Activated T-helper 17 cell treated with anti-CD3 and anti-CD28 coated beads, Interleukin-2, amount 50 U/mL, for 72 hours (primary cell): Measurements from ENCODE around the gene SPATA12. TPM values are rescaled to one million over a fixed set of nuclear protein-coding genes. Genes with fewer than 3 reads are reported as not detected.

Source experiments
- ATAC-seq: fragments of 150-1000 bp; cut with Tn5 transposase; replicated peaks from 2 replicates; pipeline ENCODE4 v1.10.0; 2021; ENCODE audit warnings: mild to moderate bottlenecking, moderate library complexity
- H3K27ac Mint-ChIP-seq: one replicate; pipeline ENCODE4 v1.8.0; 2022; ENCODE audit warnings: mixed read lengths
- H3K27me3 Mint-ChIP-seq: one replicate; pipeline ENCODE4 v1.8.0; 2022; ENCODE audit warnings: mixed read lengths
- H3K36me3 Mint-ChIP-seq: one replicate; pipeline ENCODE4 v1.8.0; 2022; ENCODE audit warnings: low read depth, mild to moderate bottlenecking, mixed read lengths
- H3K4me1 Mint-ChIP-seq: one replicate; pipeline ENCODE4 v1.8.0; 2022; ENCODE audit warnings: mixed read lengths
- H3K4me3 Mint-ChIP-seq: one replicate; pipeline ENCODE4 v1.8.0; 2022; ENCODE audit warnings: mild to moderate bottlenecking, mixed read lengths
- H3K9me3 Mint-ChIP-seq: one replicate; pipeline ENCODE4 v1.8.0; 2022; ENCODE audit warnings: mixed read lengths
- total RNA-seq, 2 donors: library from RNA; stranded (reverse); gene quantifications; one replicate each; pipeline ENCODE4 v1.2.3, GENCODE V29; 2022

Gene SPATA12
- total RNA-seq, 2 donors from 2014 or later, result not detected

DNA sequence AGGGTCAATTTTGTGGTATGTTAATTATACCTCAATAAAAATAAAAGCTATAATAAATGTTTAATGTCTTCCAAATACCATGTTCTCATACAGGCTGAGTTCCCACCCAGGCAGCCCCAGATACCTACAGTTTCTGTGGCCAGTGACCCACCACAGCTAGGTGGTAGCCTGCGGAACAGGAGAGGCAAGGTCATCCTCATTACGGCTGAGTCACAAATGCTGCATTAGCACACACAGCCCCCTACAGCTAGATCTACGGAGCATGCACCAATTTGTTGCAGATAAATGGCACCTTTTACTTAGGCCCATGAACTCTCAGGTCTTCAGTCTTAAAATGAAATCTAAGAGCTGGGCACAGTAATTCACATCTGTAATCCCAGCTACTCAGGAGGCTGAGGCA, 5.1 kb downstream of the SPATA12 start:
- H3K9me3 Mint-ChIP-seq, result no peaks in the 10 kb centered on the region
- H3K4me1 Mint-ChIP-seq, result no peaks in the 10 kb centered on the region
- peaks cover 13% of the 10 kb centered on the region for H3K27me3 Mint-ChIP-seq
- H3K27ac Mint-ChIP-seq, result no peak overlapping the region
- no peaks in the 10 kb centered on the region for H3K36me3 Mint-ChIP-seq
- ATAC-seq, result no peak
- H3K4me3 Mint-ChIP-seq, result no peak overlapping the region

DNA sequence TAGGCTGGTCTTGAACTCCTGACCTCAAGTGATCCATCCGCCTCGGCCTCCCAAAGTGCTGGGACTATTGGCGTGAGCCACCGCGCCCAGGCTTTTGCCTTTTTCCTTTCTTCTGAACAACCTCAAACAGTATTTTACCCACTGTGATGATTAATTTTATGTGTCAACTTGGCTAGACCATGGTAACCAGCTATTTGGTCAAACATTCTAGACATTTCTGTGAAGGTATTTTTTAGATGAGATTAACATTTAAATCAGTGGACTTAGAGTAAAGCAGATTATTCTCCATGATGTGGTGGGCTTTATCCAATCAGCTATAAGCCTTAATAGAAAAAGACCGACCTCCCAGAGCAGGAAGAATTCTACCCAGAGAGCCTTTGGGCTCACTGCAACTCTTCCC, 6.0 kb downstream of the SPATA12 start:
- Mint-ChIP-seq H3K4me3 (no peak overlapping the region), H3K36me3 (no peaks in the 10 kb centered on the region), H3K4me1 (no peaks in the 10 kb centered on the region), H3K27me3 (peaks cover 16% of the 10 kb centered on the region), H3K27ac (no peak overlapping the region), H3K9me3 (no peaks in the 10 kb centered on the region)
- ATAC-seq, result no peak

DNA sequence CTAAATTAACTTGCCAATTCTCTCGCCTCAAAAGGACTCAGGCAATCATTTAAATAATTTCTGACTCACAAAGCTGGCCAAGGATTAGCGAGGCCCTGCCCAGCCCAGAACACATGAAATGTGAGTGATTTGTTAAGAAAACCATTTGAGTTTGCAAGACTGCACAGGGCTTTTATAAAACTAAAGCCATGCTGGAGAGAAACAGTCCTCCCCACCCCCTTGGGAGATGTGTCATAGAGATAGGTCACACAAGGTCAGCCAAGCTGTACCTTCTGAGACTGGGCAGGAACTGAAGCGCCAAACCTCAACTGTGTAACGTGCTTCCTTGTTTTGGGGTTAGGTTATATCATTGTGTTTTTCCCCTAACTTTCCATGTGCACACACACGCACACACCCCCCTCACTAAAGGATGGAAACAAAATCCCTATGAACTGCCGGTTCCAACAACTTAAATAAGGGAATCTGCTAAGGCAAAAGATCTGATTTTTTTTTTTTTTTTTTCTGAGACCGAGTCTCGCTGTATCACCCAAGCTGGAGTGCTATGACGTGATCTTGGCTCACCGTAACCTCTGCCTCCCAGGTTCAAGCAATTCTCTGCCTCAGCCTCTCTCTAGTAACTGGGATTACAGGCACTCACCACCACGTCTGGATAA, 8.1 kb downstream of the SPATA12 start:
- peak; percentile 80 for ATAC-seq
- Mint-ChIP-seq H3K4me3 (no peak overlapping the region), H3K9me3 (no peaks in the 10 kb centered on the region), H3K36me3 (no peaks in the 10 kb centered on the region), H3K4me1 (no peaks in the 10 kb centered on the region), H3K27me3 (peaks cover 13% of the 10 kb centered on the region), H3K27ac (no peak overlapping the region)

DNA sequence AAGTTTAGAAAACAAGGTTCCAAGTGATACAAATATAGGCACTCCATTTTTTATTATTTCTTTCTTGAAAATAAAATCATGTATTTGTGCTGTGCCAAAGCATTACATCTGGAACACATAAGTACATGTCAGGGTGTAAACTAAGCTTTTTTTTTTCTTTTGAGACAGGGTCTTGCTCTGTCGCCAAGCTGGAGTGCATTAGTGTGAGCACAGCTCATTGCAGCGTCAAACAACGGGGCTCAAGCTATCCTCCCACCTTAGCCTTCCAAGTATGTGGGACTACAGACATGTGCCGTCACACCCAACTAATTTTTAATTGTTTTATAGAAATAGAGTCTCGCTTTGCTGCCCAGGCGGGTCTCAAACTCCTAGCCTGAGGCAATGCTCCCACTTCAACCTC, 9.0 kb downstream of the SPATA12 start:
- no peaks in the 10 kb centered on the region for H3K4me1 Mint-ChIP-seq

DNA sequence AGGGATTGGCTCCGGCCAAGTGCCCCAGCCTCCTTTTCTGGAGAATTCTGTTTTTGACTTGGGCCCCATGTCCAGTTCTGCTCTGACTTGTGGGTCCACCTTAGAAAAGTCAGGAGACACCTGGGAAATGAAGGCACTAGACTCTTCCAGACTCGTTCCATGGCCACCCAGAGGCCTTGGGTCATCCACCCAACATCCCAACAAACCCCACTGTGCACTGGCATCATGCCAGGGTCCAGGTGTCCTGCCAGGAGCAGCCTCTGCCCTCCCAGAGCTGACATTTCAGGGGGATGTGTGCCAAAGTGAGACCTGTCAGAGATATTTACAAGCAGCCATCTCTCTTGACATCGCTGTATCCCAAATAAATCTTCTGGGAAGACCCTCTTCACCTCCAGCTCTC, 13.2 kb downstream of the SPATA12 start:
- no peak for ATAC-seq
- H3K27me3 Mint-ChIP-seq, result peaks cover 52% of the 10 kb centered on the region
- H3K4me1 Mint-ChIP-seq, result no peaks in the 10 kb centered on the region
- no peak overlapping the region for H3K27ac Mint-ChIP-seq
- H3K4me3 Mint-ChIP-seq, result no peak overlapping the region
- no peaks in the 10 kb centered on the region for H3K36me3 Mint-ChIP-seq
- no peaks in the 10 kb centered on the region for H3K9me3 Mint-ChIP-seq

More for the DNA sequence above, 9.0 kb downstream of the SPATA12 start:
- Mint-ChIP-seq H3K9me3 (no peaks in the 10 kb centered on the region), H3K36me3 (no peaks in the 10 kb centered on the region), H3K4me3 (no peak overlapping the region), H3K27me3 (peaks cover 18% of the 10 kb centered on the region), H3K27ac (no peak overlapping the region)
- ATAC-seq, result no peak

DNA sequence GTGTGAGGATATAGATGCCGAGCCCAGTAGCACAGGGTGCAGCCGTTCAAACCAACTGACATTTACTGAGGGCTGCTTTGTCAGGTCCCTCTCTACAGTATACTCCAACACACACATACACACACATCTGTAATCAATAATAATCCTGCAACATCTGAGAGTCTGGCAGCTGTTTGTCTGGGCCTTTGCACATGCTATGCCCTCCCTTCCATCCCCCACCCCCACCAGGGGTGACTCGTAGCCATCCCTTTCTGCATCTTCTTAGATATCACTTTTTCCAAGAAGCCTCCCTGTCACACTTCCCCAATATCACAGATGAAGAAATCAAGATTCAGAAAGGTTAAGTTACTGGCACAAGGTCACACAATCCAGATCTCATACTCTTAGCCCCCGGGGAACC, 13.7 kb downstream of the SPATA12 start:
- H3K36me3 Mint-ChIP-seq, result no peaks in the 10 kb centered on the region
- ATAC-seq, result no peak
- H3K27me3 Mint-ChIP-seq, result peaks cover 52% of the 10 kb centered on the region
- H3K9me3 Mint-ChIP-seq, result no peaks in the 10 kb centered on the region
- no peak overlapping the region for H3K27ac Mint-ChIP-seq
- H3K4me1 Mint-ChIP-seq, result no peaks in the 10 kb centered on the region
- H3K4me3 Mint-ChIP-seq, result no peak overlapping the region

DNA sequence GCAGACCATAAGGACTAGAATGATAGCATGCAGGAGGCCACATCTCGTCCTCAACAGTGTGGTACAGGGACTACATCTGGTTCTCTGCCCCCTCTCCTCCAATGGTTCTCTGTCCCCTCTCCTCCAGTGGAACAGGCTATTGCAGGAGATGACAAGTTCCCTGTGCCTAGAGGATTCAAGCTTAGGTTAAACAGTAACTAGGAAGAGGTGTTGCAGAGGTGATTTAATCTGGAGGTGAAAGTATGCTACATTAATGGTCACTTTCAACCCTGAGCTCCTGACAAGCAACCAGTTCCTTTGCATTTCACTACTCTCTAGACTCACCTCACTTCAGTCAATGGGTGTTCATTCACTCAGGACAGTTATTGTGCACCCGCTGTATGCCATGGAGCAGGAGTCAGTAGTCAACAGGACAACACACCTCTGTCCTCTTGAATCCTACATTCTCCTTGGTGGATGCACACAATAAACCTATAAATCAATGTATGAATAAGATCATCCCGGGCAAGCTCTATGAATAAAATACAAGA, 16.0 kb downstream of the SPATA12 start:
- ATAC-seq, result no peak
- Mint-ChIP-seq H3K27me3 (peaks cover 48% of the 10 kb centered on the region), H3K4me1 (no peaks in the 10 kb centered on the region), H3K27ac (no peak overlapping the region), H3K9me3 (no peaks in the 10 kb centered on the region), H3K4me3 (no peak overlapping the region), H3K36me3 (no peaks in the 10 kb centered on the region)

DNA sequence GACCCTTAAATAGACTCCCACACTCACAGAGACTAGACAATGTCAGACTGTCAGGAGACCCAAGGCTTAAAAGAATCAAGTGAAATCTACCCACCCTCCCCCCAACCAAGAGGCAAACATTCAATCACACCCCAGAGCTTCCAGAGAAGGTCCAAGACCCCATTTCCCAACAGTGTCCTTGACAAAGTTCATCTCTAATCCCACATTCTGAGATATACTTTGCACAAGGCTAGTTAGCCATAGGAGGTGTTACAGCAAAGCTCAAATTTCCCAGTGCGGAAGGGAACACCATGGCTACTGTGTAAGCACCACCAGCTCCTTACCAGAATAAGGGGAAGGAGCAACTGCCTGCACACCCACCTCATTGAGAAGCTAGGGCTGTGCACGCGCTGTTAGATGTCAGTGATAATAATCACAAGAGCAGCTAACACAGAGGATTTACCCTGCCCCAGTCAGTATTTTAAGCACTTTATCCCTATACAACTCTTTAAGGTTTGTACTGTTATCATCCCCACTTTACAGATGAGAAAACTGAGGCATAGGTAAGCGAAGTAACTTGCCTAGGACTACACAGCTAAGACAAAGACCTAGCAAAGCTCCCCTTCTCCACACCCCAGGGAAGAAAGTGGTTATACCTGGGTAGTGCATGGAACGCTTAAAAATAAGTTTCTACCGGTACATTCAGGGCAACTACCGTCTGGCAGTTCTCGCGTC, 17.3 kb downstream of the SPATA12 start:
- Mint-ChIP-seq H3K4me1 (no peaks in the 10 kb centered on the region), H3K4me3 (peak overlapping the region; percentile 62), H3K27ac (no peak overlapping the region), H3K27me3 (peaks cover 48% of the 10 kb centered on the region), H3K9me3 (no peaks in the 10 kb centered on the region), H3K36me3 (no peaks in the 10 kb centered on the region)
- ATAC-seq, result no peak

DNA sequence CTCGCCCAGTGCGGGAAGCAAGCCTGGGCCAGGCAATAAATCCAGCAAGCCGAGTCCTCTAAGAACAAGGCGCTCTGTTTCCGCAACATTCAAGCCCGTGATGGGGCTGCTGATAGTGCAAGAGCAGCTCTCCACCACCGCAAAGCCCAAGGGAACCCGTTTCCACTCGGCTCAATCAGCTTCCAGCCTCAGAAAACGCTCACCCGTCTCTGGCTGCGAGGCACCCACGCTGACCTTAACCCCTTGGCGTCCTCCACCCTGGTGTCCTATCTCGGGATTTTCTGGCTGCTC, 17.8 kb downstream of the SPATA12 start:
- Mint-ChIP-seq H3K4me1 (no peaks in the 10 kb centered on the region), H3K36me3 (no peaks in the 10 kb centered on the region), H3K27me3 (peaks cover 45% of the 10 kb centered on the region), H3K9me3 (no peaks in the 10 kb centered on the region), H3K27ac (no peak overlapping the region), H3K4me3 (peak overlapping the region; percentile 62)
- ATAC-seq, result peak; percentile 39

DNA sequence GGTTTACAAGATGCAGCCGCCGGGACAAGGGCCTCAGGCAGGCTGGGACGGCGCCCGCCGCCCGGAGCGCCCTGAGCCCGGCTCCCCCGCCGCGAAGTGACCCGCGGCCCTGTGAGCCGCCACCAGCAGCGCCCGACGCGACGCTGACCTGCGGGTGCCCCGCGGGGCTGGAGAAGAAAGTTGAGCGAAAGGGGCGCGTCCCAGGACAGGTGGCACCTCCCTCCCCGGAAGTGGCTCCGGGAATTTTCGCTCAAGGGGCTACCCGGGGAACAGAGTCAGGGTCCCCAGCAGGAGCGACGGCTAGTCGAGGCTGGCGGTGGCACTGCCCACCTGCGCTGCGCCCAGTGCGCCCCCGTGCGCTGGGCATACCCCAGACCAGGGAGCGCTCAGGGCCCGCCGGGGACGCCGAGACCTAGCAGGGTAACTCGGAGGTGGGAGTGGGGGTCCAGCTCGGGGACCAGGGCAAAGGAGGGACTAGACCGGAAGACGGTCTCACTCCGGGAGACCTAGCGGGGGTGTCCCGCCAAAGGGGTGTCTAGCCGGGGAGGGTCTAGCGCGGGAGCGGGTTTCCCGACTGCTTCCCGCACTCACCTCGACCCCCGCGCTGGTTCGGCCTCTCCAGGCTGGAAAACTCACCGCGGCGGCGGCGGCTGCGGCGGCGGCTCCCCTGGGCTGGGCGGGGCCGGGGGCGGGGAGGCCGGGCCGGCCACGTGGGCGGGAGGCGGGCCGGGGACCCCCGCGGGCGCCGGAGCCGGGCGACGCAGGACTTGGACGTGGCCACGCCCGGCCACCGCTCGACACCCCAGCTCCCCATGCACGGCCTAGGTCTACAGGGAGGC, 18.4 kb downstream of the SPATA12 start:
- peak; percentile 58 for ATAC-seq
- H3K4me1 Mint-ChIP-seq, result no peaks in the 10 kb centered on the region
- H3K27me3 Mint-ChIP-seq, result peaks cover 44% of the 10 kb centered on the region
- H3K4me3 Mint-ChIP-seq, result peak overlapping the region; percentile 62
- H3K9me3 Mint-ChIP-seq, result no peaks in the 10 kb centered on the region
- no peak overlapping the region for H3K27ac Mint-ChIP-seq
- no peaks in the 10 kb centered on the region for H3K36me3 Mint-ChIP-seq

DNA sequence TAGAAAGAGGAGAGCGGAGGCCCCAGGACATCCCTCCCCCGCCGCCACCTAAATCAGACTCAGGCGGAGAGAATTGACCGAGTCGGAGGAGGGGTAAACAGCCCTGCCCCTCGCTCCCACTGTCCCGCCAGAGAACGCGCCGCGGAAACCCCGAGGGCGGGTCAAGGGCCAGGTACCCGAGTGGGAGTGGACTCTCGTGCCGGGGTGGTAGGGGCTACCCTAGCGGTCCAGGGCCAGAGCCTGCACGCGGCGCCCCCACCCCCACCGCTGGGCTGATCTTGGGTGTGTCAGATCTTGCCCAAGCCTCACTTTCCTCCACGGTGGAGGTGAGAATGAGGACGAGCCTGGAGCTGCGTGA, 19.0 kb downstream of the SPATA12 start:
- peak overlapping the region; percentile 41 for H3K4me3 Mint-ChIP-seq
- H3K4me1 Mint-ChIP-seq, result no peaks in the 10 kb centered on the region
- ATAC-seq, result peak; percentile 17
- no peaks in the 10 kb centered on the region for H3K36me3 Mint-ChIP-seq
- H3K9me3 Mint-ChIP-seq, result no peaks in the 10 kb centered on the region
- no peak overlapping the region for H3K27ac Mint-ChIP-seq
- H3K27me3 Mint-ChIP-seq, result peaks cover 40% of the 10 kb centered on the region

DNA sequence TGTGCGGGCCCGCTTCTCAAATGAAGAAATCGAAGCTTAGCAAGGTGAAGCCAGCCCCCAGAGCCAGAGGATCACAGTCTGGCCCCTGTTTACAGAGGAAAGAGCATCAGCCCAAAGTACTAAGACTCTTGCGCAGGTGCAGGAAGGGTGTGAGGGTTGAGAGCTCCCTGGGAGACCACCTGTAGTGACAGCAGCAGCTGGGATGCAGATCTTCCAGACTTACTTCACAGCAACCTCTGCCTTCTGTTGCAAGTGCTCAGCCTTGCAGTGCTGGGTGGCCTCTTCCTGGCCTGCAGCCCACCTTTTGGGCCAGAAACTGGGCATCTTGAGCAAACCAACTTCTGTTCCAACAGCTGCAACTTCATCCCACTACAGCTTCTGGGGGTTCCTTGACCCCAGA, 19.7 kb downstream of the SPATA12 start:
- Mint-ChIP-seq H3K4me1 (no peaks in the 10 kb centered on the region), H3K27ac (no peak overlapping the region), H3K9me3 (no peaks in the 10 kb centered on the region), H3K36me3 (no peaks in the 10 kb centered on the region), H3K27me3 (peaks cover 33% of the 10 kb centered on the region), H3K4me3 (peak overlapping the region; percentile 41)
- no peak for ATAC-seq

DNA sequence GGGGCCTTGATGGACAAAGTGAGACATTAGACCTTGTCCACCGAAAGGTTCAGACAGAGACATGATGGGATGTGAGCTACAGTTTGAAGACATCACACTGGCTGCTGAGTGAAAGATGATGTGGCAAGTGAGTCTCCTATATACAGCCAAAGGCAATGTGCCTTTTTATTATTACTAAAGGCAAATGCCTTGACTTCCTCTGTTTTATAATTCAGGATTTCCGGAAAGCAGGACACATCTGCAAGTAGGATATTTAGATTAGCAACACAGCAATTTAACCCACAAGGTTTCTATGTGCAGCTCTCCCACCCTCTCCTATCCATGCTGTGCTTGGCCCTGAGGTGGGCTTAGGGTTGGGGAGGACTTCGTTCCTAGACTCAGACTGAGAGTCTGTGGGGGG, 20.7 kb downstream of the SPATA12 start:
- Mint-ChIP-seq H3K36me3 (no peaks in the 10 kb centered on the region), H3K27me3 (peaks cover 26% of the 10 kb centered on the region)
- ATAC-seq, result no peak

DNA sequence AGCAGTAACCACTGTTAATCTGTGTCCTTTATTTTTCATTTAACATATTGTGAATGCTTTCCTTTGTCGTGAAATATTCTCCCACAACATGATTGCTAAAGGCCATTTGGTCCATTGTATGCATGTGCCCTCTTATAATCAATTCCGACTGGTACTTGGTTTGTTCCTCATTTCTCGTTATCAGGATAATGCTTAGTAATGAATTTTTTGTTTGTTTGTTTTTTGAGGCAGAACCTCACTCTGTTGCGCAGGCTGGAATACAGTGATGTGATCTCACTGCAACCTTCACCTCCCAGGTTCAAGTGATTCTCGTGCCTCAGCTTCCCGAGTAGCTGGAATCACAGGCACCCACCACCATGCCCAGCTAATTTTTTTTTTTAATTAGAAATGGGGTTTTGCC, 22.0 kb downstream of the SPATA12 start:
- Mint-ChIP-seq H3K4me3 (no peak overlapping the region), H3K36me3 (no peaks in the 10 kb centered on the region), H3K27me3 (peaks cover 13% of the 10 kb centered on the region), H3K27ac (no peak overlapping the region), H3K4me1 (no peaks in the 10 kb centered on the region), H3K9me3 (no peaks in the 10 kb centered on the region)
- ATAC-seq, result no peak

More for the DNA sequence above, 20.7 kb downstream of the SPATA12 start:
- no peak overlapping the region for H3K27ac Mint-ChIP-seq
- H3K4me1 Mint-ChIP-seq, result no peaks in the 10 kb centered on the region
- H3K4me3 Mint-ChIP-seq, result no peak overlapping the region
- no peaks in the 10 kb centered on the region for H3K9me3 Mint-ChIP-seq
